ENCODE data around the gene GPALPP1.
"Not testable (repeated sequence)": the region's sequence is repeated elsewhere in the genome, so short reads cannot be mapped to it uniquely, and the experiment has no call there.

The GPALPP1 gene, protein sequence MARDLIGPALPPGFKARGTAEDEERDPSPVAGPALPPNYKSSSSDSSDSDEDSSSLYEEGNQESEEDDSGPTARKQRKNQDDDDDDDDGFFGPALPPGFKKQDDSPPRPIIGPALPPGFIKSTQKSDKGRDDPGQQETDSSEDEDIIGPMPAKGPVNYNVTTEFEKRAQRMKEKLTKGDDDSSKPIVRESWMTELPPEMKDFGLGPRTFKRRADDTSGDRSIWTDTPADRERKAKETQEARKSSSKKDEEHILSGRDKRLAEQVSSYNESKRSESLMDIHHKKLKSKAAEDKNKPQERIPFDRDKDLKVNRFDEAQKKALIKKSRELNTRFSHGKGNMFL

DNA sequence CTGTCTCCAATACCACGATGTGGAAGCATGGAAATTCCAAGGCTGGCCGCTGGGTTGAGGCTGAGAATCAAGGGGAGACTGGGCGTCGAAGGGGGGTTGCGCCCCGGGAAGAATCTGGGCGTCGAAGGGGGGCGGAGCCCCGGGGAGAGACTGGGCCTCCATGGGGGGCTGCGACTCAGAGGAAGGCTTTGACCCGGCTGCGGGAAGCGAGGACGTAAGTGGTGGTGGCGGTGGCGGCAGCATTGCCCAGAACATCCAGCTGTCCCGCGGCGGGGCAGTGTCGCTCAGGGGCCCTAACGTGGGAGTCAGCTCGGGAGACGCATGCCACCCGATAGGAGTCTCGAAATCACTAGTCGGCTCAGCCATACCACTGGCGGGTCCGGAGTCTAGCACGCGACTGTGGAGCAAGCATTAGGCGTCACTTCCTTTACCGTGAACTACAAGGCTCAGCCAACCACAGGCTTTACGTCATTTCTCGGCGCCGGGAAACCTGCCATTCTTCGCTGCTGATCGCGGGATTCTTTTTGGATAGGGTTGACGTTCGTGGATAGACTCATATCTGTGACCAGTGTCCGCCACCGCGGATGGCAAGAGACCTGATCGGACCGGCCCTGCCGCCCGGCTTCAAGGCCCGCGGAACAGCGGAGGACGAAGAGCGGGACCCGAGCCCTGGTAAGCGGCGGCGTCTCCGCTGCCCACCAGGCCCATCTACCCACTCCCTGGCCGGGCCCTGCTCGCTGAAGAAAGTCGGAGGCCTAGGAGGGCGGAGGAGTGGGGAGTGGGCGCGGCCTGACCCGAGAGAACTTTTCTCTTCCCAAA, at the start of gene GPALPP1, which contains the start of gene NUFIP1:
Gene GPALPP1 (plus strand): TSS at position 468 of the 819 bp plus-strand sequence. CDS start 117 bp downstream, at position 585.
Gene NUFIP1 (minus strand): TSS at position 401 of the 819 bp plus-strand sequence. CDS start 35 bp downstream, at position 366.
- in situ Hi-C loops (cut with MboI; ENCODE audit: low sequenced_read_pairs), result no loop called here

DNA sequence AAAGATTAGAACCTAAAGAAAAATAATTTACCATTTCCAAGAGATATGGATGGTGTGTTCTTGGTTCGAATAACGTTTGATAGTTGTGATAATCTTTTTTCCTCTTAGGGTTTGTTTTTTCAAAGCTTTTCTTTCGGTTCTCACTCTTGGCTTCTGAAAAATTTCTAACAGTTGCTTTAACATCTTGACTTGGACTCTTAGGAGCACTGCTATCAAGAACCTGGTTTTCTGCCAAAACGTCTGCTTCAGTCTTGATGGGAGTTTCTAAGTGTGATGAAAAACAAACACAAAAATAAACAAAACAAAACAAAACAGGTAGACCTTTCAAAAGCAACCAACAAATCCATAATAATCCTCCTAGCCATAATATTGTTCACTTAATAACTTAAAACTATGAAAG, 45.9 kb upstream of the GPALPP1 start:
- in situ Hi-C loops (cut with MboI; ENCODE audit: low sequenced_read_pairs), result not testable (repeated sequence)

DNA sequence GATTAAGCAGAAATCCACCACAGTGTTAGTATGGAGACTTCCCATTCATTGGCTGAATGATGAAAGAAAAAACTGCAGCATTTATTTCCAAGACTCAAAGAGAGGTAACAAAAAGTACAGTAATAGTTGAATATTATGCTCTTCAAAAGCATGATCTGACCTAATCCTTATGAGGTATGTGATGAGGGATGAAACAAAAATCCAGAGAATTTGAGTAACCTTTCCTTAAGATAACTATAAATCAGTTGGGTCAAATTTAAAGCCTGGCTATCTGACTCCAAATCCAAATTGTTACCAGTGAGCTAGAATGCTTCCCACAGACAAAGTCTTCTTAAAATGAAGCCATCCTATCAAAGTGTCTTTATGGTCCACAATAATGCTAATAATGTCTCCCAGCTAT, 38.2 kb upstream of the GPALPP1 start:
- in situ Hi-C loops (cut with MboI; ENCODE audit: low sequenced_read_pairs), result loop anchor here (25.0 kb wide), 1 partner anchor 464 kb away; no protein-coding TSS in a partner anchor

DNA sequence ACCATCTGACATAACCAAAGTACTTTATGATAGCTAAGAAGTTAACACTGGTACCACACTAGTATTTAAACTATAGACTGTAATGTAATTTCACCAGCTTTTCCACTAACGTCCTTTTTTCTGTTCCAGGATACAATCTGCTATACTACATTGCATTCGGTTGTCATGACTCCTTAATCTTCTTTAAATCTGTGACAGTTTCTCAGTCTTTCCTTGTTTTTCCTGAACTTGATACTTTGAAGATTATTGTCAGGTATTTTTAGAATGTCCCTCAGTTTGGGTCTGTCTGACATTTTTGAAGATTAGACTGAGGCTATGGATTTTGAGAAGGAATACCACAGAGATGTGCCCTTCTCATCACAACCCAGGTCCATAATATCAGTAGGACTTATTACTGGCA, 36.7 kb upstream of the GPALPP1 start:
- in situ Hi-C loops (cut with MboI; ENCODE audit: low sequenced_read_pairs), result loop anchor here (25.0 kb wide), 1 partner anchor 465 kb away; no protein-coding TSS in a partner anchor

DNA sequence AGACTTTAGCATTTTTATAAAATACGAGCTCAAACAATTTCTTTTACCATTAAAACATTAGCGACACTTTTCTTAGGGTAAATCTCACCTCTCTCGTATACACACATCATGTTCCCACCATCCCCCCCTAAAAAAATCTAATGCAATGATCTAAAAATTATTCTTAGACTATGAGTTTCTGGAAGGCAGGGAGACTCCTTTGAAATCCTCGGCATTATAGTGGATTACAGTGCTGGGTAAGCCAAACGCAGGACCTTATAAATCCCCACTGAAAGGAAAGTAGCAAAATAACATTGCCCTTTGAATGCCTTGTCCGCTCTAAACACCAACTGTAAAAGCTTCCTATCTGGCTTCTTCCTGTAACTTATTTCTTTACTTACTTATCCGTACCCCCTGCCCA, 35.1 kb upstream of the GPALPP1 start:
- in situ Hi-C loops (cut with MboI; ENCODE audit: low sequenced_read_pairs), result loop anchor here (25.0 kb wide), 1 partner anchor 467 kb away; no protein-coding TSS in a partner anchor

DNA sequence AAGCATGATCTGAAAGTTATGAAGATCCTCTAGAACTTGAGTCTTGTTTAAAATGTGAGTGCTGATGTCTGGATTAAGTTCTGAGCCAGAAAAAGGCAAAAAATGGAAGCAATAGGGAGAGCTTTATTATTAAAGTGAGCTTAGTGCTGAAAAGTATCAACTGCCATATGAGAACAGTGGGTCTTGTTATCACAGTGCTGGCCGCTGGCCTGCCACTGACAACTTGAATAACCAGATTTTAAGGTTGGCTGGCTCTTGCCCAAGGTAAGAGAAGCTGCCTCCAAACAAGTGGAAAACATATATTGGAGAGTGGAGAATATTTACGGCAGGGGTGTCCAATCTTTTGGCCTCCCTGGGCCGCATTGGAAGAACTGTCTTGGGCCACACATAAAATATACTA, 33.9 kb upstream of the GPALPP1 start:
- in situ Hi-C loops (cut with MboI; ENCODE audit: low sequenced_read_pairs), result loop anchor here (25.0 kb wide), 1 partner anchor 468 kb away; no protein-coding TSS in a partner anchor

DNA sequence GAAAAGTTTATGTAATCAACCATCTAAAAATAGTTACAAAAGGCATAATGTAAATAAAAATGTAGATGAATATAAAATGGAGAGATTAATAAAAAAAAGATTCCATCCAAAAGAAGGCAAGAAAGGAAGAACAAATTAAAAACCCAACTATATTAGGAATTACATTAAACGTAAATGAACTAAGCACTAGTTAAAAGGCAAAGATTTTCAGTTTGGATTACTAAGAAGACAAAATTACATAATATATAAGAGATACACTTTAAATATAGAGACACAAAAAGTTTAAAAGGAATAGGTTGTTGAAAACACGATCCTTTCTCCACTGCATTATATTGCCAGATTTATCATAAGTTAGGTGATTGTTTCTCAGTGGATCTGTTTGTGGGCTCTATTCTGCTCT, 27.3 kb upstream of the GPALPP1 start:
- in situ Hi-C loops (cut with MboI; ENCODE audit: low sequenced_read_pairs), result loop anchor here (25.0 kb wide), 1 partner anchor 475 kb away; no protein-coding TSS in a partner anchor

DNA sequence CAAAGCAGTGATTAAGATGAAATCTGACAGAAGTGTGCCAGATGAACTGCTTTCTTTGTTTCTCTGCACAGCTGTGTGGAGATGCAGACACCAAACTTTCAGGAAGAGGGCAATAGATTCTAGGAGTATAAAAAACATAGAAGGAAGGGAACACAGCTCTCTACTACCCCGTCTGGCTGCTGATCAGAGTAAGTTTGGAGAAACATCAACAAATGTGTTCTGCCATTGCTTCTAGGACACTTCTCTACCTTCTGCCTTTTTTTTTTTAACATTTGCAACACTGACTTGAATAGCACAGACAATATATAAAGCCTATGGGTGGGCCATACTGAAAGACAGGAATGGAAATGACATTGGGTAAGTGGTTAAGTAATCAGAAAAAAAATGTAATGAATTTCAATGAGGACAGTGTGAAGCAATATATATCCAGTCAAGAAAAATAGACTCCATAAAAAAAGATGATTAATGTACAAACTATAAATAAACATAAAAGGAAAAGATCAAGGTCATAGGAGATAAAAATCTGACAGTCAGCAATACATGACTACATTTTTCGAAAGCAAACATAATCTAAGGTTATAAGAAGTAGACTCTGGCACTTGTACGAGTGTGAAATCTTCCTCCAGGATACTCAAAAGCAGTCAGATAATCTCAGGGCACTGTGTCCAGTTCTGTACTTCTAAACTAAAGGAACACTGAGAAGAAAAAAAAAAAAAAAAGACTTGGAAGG, 21.5 kb upstream of the GPALPP1 start:
- in situ Hi-C loops (cut with MboI; ENCODE audit: low sequenced_read_pairs), result loop anchor here (25.0 kb wide), 1 partner anchor 481 kb away; no protein-coding TSS in a partner anchor

DNA sequence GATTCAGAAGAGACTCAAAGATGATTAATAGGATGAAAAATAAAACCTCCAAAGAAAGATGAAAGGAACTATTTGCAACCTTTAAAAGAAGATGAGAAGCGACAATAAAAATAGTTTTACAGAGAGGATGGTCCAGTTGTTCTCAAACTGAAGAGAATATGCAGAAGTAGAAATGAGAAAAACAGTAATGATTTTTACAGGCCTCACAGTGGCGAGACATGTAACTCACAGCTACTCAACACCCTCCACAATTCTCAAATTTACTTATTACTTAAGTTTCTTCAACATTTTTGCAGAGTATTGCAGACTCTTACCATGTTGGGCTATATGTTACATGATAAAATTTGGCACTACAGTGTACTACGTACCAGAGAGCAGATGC, 20.9 kb upstream of the GPALPP1 start:
- in situ Hi-C loops (cut with MboI; ENCODE audit: low sequenced_read_pairs), result loop anchor here (25.0 kb wide), 1 partner anchor 481 kb away; no protein-coding TSS in a partner anchor

DNA sequence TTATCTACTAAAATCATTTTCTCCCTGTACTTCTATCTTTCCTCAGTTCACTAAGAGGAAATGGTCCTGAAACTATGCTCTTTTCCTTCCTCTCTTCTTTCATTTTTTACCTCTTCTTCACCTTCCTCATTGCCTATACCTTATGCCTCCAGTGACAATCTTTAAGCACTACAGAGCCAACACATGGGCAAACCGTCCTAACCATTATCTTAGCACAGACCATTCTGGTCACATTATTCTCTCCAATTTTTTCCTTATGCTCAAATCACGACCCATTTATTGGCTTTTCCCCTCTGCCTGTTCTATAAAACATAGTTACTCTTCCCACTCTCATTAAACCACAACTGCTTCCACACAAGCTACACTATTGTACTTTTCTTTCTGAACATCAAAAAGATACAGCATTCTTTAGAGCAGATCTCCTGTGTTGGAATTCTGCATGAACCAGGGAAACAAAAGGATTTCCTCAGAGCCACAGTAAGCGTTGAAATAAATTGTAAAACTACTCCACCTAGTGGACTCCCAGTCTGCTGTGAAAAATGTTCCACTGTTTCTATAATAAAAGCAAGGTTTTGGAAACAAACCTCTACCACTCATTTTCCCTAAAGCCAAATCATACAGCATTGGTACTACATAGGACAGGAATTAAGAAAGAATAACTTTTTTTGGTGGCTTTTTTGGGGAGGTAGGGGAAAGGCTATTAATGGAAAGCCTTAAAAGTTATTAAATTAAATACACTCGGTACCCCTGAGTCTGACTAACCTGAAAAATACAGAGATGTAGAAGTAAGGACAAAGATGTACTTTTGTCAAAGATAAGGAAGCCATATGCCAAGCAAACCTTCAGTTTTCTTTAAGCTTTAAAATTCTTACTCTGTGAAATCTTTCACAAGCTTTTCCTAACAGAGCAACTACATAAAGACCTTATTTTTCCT, 19.5 kb upstream of the GPALPP1 start:
- in situ Hi-C loops (cut with MboI; ENCODE audit: low sequenced_read_pairs), result loop anchor here (25.0 kb wide), 1 partner anchor 483 kb away; no protein-coding TSS in a partner anchor

DNA sequence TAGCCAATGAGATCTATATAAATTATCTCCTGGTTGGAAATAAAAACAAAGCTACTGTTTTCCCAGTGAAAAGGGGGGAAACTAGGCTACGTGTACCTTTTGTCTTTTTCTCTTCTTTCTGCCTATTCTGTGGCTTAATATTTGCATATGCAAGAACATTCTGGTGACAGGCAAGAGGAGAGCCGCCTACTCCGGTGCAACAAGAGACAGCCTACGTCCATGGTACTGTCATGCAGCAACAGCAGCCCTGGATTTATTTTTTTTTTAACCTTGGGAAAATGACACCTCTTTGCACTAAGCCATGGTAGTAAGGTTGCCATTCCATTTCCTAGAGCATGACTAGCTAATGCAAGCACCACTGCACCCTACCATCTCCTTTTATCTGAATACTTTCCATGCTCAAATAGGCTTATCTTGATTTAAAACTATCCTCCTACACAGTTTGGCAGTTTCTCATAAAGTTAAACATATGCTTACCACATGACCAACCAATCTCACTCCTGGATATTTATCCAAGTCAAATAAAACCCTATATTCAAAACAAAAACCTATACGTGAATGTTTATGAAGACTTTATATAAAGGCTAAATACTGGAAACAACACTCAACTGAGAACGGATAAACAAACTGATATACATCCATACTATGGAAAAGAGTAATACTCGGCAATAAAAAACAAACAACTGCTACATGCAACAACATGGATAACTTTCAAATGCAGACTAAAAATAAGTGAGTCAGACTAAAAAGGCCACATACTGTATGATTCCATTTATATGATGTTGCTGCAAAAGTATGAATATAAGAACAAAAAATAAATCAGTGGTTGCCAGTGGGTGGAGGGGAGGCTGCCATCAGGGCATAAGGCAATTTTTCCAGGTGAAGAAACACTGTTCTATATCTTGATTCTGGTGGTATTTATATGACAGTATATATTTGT, 17.4 kb upstream of the GPALPP1 start:
- in situ Hi-C loops (cut with MboI; ENCODE audit: low sequenced_read_pairs), result loop anchor here (25.0 kb wide), 1 partner anchor 485 kb away; no protein-coding TSS in a partner anchor

DNA sequence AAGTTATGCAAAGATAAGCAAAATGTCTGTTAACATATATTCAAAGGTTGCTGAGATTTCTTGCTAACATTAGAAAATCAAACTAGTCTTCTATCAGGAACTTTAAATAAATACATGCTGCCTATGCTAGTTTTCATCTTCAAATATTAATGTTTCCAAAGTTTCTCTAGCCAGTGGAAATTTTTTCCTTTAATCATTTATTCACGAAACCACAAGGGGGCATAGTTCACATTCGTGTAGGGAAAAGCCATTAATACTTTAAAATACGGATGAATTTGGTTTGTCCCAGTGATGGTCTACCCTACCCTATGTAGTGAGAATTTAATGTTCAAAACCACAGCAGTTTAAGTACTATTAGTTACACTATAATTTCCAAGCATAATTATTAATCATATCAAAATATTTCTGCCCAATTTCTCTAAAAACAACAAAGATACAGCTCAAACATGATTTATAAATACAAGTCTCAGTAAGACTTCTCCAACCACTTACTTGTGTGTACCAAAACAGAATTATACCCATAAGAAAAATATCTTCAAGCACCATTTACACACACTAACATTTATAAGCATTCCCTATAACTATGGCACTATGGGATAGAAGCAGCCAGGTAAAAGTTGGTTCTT, 16.3 kb upstream of the GPALPP1 start:
- in situ Hi-C loops (cut with MboI; ENCODE audit: low sequenced_read_pairs), result loop anchor here (25.0 kb wide), 1 partner anchor 486 kb away; no protein-coding TSS in a partner anchor

DNA sequence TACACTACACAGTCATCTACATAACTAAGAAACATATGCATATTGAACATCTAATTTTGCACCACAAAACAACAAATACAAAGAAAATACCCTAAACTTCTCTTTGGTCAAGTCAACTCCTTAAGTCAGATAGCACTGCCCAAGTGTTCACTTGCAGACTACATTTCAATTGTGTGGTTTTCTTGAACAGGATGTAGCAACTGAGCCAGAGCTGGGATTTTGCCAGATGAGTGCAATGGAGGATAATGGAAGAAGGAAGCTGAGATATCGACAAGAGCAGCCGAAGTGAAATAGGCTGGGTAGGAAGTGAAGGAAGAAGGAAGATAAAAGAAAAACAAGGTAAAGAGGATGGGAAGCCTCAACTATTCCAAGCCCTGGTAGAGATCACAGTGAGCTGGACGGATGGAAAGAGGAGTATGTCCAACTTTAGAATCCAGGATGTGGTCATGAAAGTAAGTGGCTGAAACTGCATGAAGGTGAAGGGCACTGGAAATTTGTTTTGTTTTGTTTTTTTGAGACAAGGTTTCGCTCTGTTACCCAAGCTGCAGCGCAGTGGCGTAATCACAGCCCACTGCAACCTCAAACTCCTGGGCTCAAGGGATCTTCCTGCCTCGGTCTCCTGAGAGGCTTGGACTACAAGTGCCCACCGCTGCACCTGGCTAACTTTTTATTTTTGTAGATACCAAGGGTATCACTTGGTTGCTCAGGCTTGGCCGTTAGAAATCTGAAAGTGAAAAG, 15.1 kb upstream of the GPALPP1 start:
- in situ Hi-C loops (cut with MboI; ENCODE audit: low sequenced_read_pairs), result loop anchor here (25.0 kb wide), 1 partner anchor 487 kb away; no protein-coding TSS in a partner anchor

DNA sequence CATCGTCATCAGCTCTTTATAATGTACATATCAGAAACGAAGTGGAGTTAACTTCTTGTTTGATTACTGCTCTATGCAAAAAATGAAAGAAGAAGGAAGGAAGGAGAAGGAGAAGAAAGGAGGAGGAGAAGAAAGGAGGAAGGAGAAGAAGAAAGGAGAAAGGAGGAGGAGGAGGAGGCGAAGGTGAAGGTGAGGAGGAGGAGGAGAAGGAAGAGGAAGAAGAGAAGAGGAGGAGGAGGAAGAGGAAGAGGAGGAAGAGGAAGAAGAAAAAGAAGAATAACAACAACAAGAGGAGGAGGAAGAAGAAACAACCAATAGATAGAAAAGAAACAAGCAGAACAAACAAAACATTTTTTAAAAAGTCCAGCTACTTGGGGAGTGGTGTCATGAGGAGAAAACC, 13.1 kb upstream of the GPALPP1 start:
- in situ Hi-C loops (cut with MboI; ENCODE audit: low sequenced_read_pairs), result no loop called here

DNA sequence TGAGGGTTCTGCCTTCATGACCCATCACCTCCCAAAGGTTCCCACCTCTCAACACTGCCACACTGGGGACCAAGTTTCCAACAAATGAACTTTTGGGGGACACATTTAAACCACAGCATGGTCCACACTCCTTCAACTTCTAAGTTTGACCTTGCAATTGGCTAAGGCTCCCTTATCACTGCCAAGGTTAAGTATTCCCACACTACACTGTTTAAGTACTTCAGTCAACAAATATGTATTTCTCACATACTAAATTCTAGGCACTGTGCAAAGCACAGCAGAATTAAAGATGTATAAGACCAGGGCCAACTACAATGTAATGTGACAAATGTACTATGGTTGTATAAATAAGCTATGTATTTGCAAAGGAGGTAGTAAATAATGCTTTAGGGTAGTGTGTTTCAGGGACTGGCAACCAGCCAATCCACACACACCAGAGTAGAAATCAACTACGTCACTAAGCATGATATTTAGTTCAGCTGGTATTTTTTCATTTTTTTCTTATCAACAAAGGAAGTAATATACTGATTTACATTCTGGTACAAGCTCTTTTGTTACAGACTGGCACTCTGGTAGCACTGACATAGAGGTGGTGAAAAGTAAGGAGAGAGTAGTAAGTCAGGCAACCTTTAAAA, 12.3 kb upstream of the GPALPP1 start:
- in situ Hi-C loops (cut with MboI; ENCODE audit: low sequenced_read_pairs), result no loop called here

DNA sequence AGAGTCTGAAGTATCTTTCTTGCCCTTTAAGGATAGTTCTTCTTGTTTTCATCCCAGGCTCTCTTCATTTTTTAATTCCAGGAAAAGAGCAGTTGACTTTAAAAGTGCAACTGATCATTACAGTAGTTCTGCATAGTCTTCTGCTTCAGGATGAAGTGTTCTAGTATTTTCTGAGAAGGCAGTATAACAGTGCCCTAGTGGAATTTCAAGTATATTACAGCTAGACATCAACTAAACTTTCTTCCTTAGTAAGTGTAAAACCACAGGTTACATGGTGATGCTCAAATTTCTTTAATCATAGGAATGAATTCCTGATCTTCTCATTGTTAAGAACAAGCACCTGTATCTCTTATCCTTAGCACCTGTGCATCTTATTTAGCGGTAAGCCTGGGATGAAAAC, 11.0 kb upstream of the GPALPP1 start:
- in situ Hi-C loops (cut with MboI; ENCODE audit: low sequenced_read_pairs), result no loop called here

DNA sequence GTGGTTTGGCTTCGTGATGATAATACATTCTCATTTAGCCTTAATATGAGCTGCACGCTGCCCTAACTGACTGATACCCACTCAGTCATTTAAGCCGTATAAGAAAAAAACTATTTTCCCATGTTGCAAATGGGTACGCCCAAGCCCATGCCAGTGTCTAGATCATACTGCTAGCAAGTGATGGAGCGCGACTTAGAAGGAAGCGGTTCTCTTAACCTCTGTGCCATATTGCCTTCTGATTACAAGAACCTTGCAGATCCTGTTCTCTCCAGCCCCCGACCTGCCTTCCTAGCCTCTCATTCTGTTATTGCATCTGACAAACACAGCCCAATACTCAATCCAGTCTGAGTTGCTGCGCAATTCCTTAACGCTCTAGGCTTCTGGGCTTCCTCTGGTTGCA, 603 bp downstream of the GPALPP1 start:
- in situ Hi-C loops (cut with MboI; ENCODE audit: low sequenced_read_pairs), result no loop called here

Measured in HL-60/S4 treated with retinoic acid at 250 ng/mL for 4 days and 3 days (cell line).